Measurements from ENCODE around the gene RRAS2. TPM values are rescaled to one million over a fixed set of nuclear protein-coding genes. Genes with fewer than 3 reads are reported as not detected.
"Not testable (repeated sequence)": the region's sequence is repeated elsewhere in the genome, so short reads cannot be mapped to it uniquely, and the experiment has no call there.

Gene RRAS2
- total RNA-seq, 1 donor from 2014 or later, result 27.6 TPM

- no peak for DNase-seq (ENCODE audit: low spot score)
These were observed 52.5 kb downstream of the RRAS2 start for GRCh38 chr11:14306481-14306880.

GRCh38 chr11:14305649-14306048 lies 53.3 kb downstream of the RRAS2 start:
- no peak for DNase-seq (ENCODE audit: low spot score)

- no peak for DNase-seq (ENCODE audit: low spot score)
These were observed 54.4 kb downstream of the RRAS2 start for GRCh38 chr11:14304601-14305000.

DNA sequence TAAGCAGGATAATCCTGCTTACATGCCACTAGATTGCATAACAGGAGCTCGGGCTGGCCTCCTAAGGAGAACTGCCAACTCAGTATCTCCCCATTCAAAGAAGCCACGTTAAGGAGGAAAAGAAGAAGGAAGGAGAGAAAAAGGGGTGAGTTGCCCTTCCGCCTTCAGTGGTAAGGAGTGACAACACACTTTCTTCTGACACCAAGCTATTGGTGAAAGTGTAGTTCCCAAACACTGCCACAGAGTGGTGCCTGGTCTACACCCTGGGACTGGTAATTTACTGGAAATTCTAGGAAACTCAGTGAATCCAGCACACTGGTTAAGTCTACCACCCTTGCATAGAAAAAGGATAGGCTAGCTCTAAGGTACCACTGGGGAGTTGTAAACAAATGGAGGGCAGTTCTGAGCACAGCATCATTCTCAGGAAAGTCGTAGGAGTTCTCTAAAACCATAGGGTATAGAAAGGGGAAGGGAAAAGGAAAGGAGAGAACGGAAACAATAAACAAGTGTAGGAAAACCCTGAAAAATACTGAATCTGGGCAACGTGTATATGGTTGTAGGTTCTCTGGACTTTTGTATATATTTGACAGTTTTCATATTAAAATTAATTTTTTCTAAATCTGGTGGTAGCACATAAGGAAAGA lies 58.2 kb downstream of the RRAS2 start:
- DNase-seq (ENCODE audit: low spot score), result peak; percentile 52

DNA sequence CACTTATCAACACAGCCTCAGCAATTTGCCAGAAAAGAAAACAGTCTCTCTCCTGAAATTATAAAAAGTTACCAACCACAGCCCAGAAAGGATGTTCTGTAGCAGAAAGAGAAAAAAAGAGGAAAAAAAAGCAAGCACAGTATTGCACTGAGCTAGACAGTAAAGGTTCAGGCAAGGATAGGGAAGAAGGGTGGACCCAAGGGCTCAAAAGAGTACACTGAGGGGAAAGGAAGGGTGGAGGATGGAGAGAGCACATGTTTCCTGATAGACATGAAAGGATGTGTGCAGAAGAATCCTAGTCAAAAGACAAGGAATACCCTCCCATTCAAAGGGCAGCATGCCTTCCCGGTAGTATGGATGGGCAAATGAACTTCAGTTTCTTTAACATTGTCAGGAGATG lies 59.1 kb downstream of the RRAS2 start:
- no peak for DNase-seq (ENCODE audit: low spot score)

DNA sequence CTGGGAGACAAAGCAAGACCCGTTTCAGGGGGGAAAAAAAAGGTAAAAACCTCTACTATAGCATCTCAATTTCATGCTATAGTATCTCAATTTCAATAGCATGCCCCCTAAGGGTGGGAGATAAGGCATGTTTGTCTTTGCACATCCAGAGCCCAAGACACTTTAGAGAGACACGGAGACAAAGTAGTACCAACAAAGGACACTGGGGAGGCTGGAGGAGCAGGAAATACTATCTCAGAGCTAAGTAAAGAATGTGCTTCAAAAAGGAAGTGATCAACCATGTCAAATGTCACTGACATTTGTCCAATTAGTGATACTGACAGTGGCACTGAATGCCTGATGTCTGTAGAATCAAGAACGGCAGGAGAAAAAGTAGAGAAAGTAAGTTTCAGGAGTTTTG lies 68.6 kb downstream of the RRAS2 start:
- DNase-seq (ENCODE audit: low spot score), result no peak

GRCh38 chr11:14288189-14288935 lies 70.6 kb downstream of the RRAS2 start:
- no peak for DNase-seq (ENCODE audit: low spot score)

- not testable (repeated sequence) for DNase-seq (ENCODE audit: low spot score)
These were observed 80.1 kb downstream of the RRAS2 start for GRCh38 chr11:14278869-14279268.

- DNase-seq (ENCODE audit: low spot score), result no peak
These were observed 83.9 kb downstream of the RRAS2 start for GRCh38 chr11:14275076-14275475.

DNA sequence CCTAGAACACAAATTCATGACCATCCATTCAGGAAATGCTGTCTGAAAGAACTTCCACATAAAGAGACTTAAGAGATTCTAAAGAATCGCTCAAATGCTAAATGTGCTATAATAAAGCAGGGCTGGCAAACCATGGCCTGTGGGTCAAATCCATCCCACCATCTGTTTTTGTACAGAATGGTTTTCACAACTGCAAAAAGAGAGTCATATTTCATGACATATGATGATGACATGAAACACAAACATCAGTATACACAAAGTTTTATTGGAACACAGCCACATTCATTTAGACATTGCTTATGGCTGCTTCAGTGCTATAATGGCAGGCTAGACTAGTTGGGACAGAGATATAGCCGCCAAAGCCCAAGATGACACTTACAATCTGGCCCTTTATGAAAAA lies 85.1 kb downstream of the RRAS2 start:
- DNase-seq (ENCODE audit: low spot score), result no peak

DNA sequence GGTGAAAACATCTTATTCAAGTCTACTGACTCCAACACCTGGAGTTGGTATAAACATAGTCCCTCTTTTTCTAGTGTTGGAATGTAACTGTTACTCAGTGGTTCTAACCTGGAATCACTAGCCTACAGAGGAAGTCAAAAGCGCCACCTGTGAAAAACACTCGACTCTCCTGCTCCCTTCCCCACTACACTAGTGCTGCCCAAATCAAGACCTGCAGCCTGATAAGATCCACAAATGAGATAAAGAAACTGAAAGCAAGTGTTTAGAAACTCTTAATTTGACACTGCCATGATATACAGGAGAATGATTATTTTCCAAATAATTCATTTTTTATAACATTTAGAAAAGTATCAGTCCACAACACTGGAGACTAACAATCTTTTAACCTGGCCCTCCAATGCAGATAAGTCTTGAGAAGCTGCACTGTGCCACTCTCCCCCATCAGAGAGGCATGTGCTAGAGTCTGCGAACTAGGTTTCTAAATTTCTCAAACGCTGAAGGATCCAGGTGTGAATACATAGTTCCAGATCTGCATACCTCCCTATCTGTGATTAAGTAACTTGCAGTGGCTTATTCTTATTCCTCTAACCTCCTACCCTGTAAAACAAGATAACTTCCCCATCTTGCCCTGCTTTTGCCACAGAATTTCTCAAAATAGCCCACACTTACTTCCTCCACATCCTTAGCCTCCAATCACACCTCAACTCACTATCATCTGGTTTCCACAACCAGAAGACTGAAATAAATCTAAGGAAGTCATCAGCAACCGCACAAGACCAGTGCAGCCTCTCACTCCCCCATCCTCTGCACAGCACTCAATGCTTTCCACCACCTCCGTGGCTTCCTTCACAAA lies 88.1 kb downstream of the RRAS2 start:
- DNase-seq (ENCODE audit: low spot score), result no peak

DNA sequence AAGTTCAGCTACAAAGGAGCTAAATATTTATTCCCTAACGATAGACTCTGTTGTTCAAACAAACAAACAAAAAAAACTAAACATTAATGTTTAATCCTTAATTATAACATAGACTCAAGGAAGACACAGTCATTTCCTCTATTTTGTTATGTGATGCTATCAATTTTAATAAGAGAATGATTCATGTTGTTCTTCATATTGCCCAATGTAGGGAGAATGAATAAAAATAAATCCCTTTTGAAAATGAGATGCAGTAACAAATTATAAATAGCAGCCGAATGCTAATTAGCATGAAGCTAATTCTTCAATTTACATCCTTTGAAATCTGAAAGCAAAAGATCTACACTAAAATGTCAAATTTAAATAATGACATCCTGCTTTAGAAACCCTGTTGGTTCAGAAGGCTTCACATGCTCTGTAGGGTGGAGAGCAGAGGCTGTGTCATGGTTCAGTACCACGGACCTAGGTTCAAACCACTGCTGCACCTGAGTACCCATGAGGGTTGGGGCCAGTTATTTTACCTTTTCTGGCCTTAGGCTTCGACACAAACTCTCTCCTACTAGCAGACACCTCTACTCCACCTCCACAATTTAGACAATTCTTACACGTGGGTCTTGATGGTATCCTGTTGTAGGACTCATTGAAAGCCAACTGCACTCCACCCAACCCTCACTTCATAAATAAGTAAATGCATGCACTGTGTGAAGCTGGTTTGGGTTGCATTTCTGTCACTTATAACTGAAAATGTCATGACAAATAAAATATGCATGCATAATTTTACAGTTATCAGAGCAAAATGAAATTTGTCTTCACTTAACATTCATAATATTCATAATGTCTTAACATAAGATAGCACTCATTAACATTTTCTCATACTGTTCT lies 89.0 kb downstream of the RRAS2 start:
- DNase-seq (ENCODE audit: low spot score), result no peak

- DNase-seq (ENCODE audit: low spot score), result no peak
These were observed 90.9 kb downstream of the RRAS2 start for GRCh38 chr11:14267861-14268635.

- no peak for DNase-seq (ENCODE audit: low spot score)
These were observed 92.4 kb downstream of the RRAS2 start for GRCh38 chr11:14266622-14267021.

GRCh38 chr11:14264966-14265365 lies 94.0 kb downstream of the RRAS2 start:
- no peak for DNase-seq (ENCODE audit: low spot score)

- no peak for DNase-seq (ENCODE audit: low spot score)
These were observed 96.6 kb downstream of the RRAS2 start for GRCh38 chr11:14262271-14262846.

- peak; percentile 24 for DNase-seq (ENCODE audit: low spot score)
These were observed 97.9 kb downstream of the RRAS2 start for GRCh38 chr11:14261066-14261465.

DNA sequence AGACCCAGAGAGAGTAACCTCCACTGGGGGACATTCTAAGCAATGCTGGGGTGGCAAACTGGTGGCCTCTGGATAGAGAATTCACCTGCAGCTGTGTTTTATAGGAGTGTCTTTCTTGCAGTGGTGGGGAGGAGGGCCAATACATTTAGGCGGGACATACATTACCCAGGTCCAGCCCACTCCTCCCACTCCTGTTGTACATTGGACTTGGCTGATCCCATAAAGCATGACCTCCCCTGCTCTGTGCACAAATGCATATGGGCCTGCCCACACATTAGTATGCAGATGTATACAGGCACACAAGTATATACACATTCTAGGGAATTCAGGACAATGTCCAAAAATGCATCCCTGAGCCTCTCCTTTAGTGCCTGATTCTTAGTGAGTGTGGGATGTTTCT lies 99.1 kb downstream of the RRAS2 start:
- no peak for DNase-seq (ENCODE audit: low spot score)

DNA sequence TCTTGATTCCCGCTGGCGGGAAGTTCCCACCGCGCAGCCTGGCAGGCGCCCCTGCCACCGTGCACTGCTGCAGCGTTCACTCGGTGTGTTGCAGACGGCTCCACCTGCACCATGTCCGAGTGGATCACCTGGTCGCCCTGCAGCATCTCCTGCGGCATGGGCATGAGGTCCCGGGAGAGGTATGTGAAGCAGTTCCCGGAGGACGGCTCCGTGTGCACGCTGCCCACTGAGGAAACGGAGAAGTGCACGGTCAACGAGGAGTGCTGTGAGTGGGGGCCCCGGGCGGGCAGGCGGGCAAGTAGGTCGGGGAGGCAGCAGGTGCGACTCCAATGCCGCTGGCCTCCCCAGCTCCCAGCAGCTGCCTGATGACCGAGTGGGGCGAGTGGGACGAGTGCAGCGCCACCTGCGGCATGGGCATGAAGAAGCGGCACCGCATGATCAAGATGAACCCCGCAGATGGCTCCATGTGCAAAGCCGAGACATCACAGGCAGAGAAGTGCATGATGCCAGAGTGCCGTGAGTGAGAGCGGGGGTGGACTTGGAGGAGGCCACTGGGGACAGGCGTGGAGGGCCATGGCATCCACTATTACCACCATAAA lies 99.7 kb downstream of the RRAS2 start:
- no peak for DNase-seq (ENCODE audit: low spot score)
